ENCODE results near the gene LPP. TPM values are rescaled to one million over a fixed set of nuclear protein-coding genes. Genes with fewer than 3 reads are reported as not detected.

The LPP gene
- total RNA-seq, 4 donors from 2014 or later = 56.0 to 65.7 (median 58.1) TPM

- H3K27ac ChIP-seq = peak overlapping the region in 2 of 4 donors; percentile 58 to 59
- TF ChIP-seq POLR2A (IDR thresholded peaks at IDR 0.05) = no peak
- TF ChIP-seq, protein P1, sequence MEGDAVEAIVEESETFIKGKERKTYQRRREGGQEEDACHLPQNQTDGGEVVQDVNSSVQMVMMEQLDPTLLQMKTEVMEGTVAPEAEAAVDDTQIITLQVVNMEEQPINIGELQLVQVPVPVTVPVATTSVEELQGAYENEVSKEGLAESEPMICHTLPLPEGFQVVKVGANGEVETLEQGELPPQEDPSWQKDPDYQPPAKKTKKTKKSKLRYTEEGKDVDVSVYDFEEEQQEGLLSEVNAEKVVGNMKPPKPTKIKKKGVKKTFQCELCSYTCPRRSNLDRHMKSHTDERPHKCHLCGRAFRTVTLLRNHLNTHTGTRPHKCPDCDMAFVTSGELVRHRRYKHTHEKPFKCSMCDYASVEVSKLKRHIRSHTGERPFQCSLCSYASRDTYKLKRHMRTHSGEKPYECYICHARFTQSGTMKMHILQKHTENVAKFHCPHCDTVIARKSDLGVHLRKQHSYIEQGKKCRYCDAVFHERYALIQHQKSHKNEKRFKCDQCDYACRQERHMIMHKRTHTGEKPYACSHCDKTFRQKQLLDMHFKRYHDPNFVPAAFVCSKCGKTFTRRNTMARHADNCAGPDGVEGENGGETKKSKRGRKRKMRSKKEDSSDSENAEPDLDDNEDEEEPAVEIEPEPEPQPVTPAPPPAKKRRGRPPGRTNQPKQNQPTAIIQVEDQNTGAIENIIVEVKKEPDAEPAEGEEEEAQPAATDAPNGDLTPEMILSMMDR (IDR thresholded peaks at IDR 0.05 in 4 of 5, conservative IDR thresholded peaks at IDR 0.05 in 1 of 5) = no peak
- peaks cover 44 to 46% of the 10 kb centered on the region in 2 donors for H3K4me1 ChIP-seq
- no peaks in the 10 kb centered on the region for H3K9me3 ChIP-seq
- in situ Hi-C loops (cut with MboI; ENCODE audit: low sequenced_read_pairs in 4 of 4) (loop anchor here in 3 of 4 donors (10.0 to 25.0 kb wide), 3 partner anchors 365 to 852 kb away; partner anchors contain the start of gene BCL6 (in 2 of the 3)), intact Hi-C loops (cut with DNase I; ENCODE audit: low total_unique reads) (loop anchor here (10.0 kb wide), 2 partner anchors 355 to 845 kb away; partner anchors contain the start of gene BCL6)
- no peaks in the 10 kb centered on the region for H3K27me3 ChIP-seq
- H3K4me3 ChIP-seq = no peak overlapping the region
- no peaks in the 10 kb centered on the region for H3K36me3 ChIP-seq
- ATAC-seq = no peak
- DNase-seq = no peak
These were observed 435.8 kb downstream of the LPP start for GRCh38 chr3:188589771-188590170.

GRCh38 chr3:188590557-188590956 is 436.6 kb downstream of the LPP start:
- Histone ChIP-seq H3K36me3 (no peaks in the 10 kb centered on the region), H3K27ac (peak overlapping the region; percentile 3 to 59 (median 38)), H3K4me1 (peaks cover 44 to 47% of the 10 kb centered on the region in 2 donors), H3K4me3 (no peak overlapping the region), H3K27me3 (no peaks in the 10 kb centered on the region), H3K9me3 (no peaks in the 10 kb centered on the region)
- TF ChIP-seq, protein P1 (IDR thresholded peaks at IDR 0.05 in 4 of 5, conservative IDR thresholded peaks at IDR 0.05 in 1 of 5) = no peak
- TF ChIP-seq POLR2A (IDR thresholded peaks at IDR 0.05) = no peak
- in situ Hi-C loops (cut with MboI; ENCODE audit: low sequenced_read_pairs in 4 of 4) (loop anchor here in 3 of 4 donors (10.0 to 25.0 kb wide), 2 partner anchors 554 to 853 kb away; partner anchors contain the start of gene BCL6 (in 2 of the 3)), intact Hi-C loops (cut with DNase I; ENCODE audit: low total_unique reads) (no loop called here)
- no peak for DNase-seq
- ATAC-seq = no peak

DNA sequence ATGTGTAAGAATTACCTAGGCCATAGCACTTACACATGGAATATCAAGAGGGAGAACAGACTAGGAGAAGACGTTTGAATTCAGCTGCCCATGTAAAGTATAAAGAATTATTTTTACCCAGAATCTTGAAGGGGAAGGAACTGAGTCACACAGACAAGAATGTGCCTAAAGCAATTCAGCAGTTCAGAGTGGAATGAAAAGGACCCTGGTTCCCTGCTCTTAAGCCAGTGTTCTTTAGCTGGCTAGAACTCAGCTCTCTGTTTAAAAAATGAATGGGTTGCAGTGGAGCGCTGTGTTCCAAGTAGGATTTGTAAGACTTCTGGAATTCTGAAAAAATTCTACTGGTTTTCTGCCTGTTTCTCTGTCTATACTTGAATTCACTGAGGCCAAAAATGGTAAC is 440.2 kb downstream of the LPP start:
- in situ Hi-C loops (cut with MboI; ENCODE audit: low sequenced_read_pairs in 4 of 4) (loop anchor here in 3 of 4 donors (10.0 to 25.0 kb wide), 2 partner anchors 551 to 857 kb away; partner anchors contain the start of gene BCL6 (in 2 of the 3)), intact Hi-C loops (cut with DNase I; ENCODE audit: low total_unique reads) (no loop called here)
- TF ChIP-seq POLR2A (IDR thresholded peaks at IDR 0.05) = no peak
- TF ChIP-seq, protein P1 (IDR thresholded peaks at IDR 0.05 in 4 of 5, conservative IDR thresholded peaks at IDR 0.05 in 1 of 5) = no peak
- no peaks in the 10 kb centered on the region for H3K27me3 ChIP-seq
- no peak overlapping the region for H3K4me3 ChIP-seq
- peak; percentile 30 to 34 for ATAC-seq
- H3K36me3 ChIP-seq = no peaks in the 10 kb centered on the region
- DNase-seq = no peak
- peaks cover 47 to 55% of the 10 kb centered on the region in 2 donors for H3K4me1 ChIP-seq
- no peaks in the 10 kb centered on the region for H3K9me3 ChIP-seq
- H3K27ac ChIP-seq = peak overlapping the region; percentile 27 to 78 (median 56)

DNA sequence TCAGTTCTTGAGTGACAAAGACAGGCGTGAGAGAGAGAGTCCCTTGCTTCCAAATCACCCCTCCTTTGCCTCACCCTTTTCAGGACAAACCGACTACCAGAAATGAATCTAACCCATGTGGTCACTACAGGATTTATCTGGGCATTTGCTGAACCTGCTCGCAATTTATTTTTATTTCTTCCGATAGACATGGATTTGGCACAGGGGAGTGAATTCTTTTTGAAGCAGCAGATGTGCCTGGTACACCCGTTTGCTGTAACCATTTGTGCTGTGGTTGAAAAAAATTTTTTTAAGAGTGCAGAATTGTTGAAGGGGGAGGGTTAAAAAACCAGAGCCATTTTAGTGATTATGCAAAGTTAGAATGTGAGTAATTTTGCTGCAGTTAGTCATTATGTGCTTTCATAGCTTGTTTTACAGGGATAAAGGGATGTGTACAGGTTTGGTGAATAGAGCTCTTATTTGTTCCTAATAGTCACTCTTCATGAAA is 442.0 kb downstream of the LPP start:
- no peak for TF ChIP-seq POLR2A (IDR thresholded peaks at IDR 0.05)
- TF ChIP-seq, protein P1 (IDR thresholded peaks at IDR 0.05 in 4 of 5, conservative IDR thresholded peaks at IDR 0.05 in 1 of 5) = no peak
- Histone ChIP-seq H3K27ac (peak overlapping the region; percentile 62 to 78 (median 70)), H3K4me3 (peak overlapping the region; percentile 3 to 28 (median 17)), H3K9me3 (no peaks in the 10 kb centered on the region), H3K4me1 (peaks cover 38 to 51% of the 10 kb centered on the region in 2 donors), H3K27me3 (no peaks in the 10 kb centered on the region), H3K36me3 (no peaks in the 10 kb centered on the region)
- intact Hi-C loops (cut with DNase I; ENCODE audit: low total_unique reads) = no loop called here
- peak; percentile 34 to 67 for ATAC-seq
- in situ Hi-C loops (cut with MboI; ENCODE audit: low sequenced_read_pairs in 4 of 4) = loop anchor here in 3 of 4 donors (10.0 to 25.0 kb wide), 2 partner anchors 549 to 859 kb away; partner anchors contain the start of gene BCL6 (in 2 of the 3)
- DNase-seq = no peak

Data from gastrocnemius medialis (tissue), 4 donors.